HG03432 (cell line): ENCODE measurements around the gene ENPP7.

Experiments
- ATAC-seq: cut with Tn5 transposase; IDR thresholded peaks from one replicate; pipeline ENCODE4 v1.9.1; 2021; ENCODE audit warnings: mild to moderate bottlenecking, moderate library complexity; ENCODE audit not compliant: unreplicated experiment

Gene ENPP7

GRCh38 chr17:79730437-79730768, 340 bp upstream of the ENPP7 start:
- ATAC-seq, result no peak

DNA sequence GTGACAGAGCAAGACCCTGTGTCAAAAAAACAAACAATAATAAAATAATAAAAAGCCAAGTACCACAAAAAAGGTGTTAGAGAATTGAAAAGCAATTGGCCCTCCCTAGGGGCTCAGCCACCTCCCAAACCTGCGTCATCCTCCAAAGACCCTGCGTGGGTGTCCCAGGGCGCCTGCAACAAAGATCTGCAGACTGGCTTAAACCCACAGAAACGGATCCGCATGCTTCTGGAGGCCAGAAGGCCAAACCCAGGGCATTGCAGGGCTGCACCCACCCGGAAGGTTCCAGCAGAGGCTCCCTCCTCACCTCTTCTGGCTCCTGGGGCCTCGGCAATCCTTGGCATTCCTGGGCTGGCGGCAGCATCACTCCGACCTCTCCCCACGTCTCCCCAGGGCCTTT, 1.5 kb downstream of the ENPP7 start:
- ATAC-seq, result no peak

- ATAC-seq, result no peak
Observed at GRCh38 chr17:79732804-79733691, 2.3 kb downstream of the ENPP7 start.

DNA sequence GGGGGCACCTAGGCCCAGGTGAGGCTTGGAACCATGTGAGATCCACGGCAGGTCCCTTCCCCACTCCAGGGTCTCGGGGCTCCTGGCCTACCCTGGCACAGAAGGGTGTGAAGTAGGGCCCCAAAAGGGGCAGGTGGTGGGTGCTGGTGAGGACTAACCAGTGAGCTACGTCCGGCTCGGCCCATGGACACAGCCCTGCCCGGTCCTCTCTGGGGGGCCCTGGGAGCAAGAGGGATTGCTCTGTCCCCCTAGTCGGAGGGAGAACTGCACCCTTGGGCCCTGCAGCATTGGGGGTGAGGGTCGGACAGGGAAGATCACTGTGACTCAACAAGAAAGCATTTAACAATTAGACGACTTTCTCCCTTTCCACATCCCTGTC, 2.9 kb downstream of the ENPP7 start:
- ATAC-seq, result no peak

DNA sequence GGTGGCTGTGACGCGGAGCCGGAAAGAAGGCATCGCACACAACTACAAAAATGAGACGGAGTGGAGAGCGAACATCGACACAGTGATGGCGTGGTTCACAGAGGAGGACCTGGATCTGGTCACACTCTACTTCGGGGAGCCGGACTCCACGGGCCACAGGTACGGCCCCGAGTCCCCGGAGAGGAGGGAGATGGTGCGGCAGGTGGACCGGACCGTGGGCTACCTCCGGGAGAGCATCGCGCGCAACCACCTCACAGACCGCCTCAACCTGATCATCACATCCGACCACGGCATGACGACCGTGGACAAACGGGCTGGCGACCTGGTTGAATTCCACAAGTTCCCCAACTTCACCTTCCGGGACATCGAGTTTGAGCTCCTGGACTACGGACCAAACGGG, 4.4 kb downstream of the ENPP7 start:
- ATAC-seq, result no peak

DNA sequence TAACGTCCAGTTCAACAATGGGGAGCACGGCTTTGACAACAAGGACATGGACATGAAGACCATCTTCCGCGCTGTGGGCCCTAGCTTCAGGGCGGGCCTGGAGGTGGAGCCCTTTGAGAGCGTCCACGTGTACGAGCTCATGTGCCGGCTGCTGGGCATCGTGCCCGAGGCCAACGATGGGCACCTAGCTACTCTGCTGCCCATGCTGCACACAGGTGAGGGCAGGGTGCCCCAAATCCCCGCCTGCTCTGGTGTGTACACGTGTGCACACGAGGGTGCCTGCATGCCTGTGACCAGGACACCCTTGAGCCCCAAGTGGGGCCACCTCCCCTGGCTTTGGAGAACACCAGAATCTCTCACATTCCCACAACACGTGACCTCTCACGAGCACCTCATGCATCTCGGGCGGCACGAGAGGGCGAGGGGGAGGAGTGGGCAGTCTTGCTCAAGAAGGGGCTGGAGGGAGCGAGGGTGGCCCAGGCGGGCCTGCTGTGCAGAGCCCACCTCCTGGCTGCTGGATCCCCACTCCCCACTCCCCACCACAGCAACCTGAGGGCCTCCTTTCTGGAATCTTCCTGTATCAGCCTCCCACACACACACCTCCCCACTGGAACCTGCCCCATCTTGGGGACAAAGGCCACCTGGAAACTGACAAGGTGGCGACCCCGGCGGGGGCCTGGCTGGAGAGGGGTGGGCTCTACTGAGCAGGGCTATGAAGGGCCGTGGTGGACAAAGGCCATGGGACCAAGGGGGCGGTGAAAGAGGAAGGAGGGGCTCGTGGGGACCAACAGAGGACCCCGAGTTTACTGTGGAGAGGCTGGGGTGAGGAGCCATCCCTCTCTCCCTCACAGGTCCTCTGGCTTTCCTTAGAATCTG, 6.5 kb downstream of the ENPP7 start:
- no peak for ATAC-seq

GRCh38 chr17:79737922-79738578, 7.3 kb downstream of the ENPP7 start:
- no peak for ATAC-seq

GRCh38 chr17:79738643-79739042, 7.9 kb downstream of the ENPP7 start:
- no peak for ATAC-seq

- ATAC-seq, result no peak
Observed at GRCh38 chr17:79739148-79740062, 8.7 kb downstream of the ENPP7 start.

- no peak for ATAC-seq
Observed at GRCh38 chr17:79740413-79740812, 9.7 kb downstream of the ENPP7 start.

- ATAC-seq, result no peak
Observed at GRCh38 chr17:79741401-79741750, 10.6 kb downstream of the ENPP7 start.

DNA sequence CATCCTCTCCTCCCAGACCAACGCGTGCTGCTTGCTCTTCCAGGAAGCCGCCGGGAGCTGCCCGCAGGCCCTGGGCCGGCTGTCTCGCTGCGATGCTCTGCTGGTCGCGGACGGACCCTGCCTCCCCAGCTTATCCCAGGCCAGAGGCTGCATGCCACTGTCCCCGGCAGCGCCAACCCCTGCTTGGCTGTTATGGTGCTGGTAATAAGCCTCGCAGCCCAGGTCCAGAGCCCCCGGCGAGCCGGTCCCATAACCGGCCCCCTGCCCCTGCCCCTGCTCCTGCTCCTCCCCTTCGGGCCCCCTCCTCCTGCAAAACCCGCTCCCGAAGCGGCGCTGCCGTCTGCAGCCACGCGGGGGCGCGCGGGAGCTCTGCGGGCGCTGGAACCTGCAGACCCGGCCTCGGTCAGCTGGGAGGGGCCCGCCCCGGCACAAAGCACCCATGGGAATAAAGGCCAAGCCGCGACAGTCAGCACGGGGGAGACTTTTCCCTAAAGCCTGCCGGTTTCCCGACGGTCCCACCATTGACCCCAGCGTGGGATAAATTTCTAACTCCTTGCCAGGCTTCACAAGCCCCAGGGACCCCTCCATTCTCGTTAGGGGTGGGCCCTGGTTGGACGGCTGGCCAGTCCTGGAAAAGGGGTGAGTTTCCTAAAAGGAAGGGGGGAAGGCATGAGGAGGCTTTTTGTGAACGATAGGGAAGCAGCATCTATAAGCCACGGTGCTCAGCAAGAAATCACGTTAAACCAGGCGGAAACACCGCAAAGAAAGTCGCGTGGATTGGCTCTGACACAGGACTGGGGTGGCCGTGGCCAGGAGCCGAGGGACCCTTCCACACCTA, 11.2 kb downstream of the ENPP7 start:
- ATAC-seq, result no peak

- ATAC-seq, result no peak
Observed at GRCh38 chr17:79742589-79742918, 11.8 kb downstream of the ENPP7 start.

DNA sequence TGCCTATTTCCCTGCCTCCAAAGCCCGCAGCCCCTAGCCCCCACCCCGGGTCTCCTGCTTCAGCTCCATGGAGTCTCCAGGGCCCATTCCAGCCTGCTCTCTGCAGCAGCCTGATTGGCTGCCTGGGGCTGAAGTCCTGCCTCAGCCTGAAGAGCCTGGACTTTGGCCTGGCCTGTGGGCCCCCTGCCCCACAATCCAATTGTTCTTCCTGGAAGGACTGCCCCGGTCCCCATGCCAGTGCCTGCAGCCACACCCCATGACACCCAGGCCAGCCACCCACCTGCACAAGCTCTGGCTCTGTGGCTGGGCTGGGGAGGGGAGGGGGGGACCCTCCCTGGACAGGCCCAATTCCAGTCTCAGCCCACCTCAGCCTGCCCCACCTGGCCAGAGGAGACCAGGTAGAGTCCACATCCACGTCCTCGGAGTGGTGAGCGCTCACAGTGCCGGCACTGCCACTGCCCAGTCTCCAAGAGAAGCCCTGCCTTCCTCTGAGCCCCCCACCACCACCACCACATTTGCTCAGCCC, 12.3 kb downstream of the ENPP7 start:
- no peak for ATAC-seq

DNA sequence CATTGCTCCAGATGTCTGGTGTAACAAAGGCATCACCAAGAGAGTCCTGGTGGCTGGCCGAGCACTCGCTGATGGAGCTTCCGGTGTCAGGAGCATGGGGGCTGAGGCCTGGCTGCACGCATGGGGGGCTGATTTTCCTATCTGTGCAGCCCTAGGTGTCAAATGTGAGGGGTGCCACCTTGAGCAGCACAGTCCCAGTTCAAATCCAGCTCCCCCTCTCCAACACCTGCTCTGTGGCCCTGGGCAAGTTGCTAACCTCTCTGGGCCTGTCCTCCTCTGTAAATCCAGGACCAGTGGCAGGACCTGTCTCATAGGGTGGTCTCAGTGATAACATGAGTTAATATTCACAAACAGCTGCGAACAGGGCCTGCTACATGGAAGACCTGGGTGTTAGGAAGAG, 12.9 kb downstream of the ENPP7 start:
- no peak for ATAC-seq

DNA sequence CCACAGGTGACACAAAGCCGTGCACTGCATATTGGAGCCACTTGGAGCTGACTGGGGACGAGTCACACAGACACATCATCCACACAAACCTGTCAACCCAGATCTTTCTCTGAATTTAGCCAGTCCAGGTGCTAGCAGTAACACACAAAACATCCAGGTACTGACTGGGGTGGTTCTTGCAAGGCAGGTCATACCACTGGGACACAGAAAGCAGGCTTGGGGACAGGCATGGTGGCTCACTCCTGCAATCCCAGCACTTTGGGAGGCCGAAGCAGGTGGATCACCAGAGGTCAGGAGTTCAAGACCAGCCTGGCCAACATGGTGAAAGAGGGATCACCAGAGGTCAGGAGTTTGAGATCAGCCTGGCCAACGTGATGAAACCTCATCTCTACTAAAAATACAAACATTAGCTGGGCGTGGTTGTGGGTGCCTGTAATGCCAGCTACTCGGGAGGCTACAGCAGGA, 14.9 kb downstream of the ENPP7 start:
- ATAC-seq, result no peak

DNA sequence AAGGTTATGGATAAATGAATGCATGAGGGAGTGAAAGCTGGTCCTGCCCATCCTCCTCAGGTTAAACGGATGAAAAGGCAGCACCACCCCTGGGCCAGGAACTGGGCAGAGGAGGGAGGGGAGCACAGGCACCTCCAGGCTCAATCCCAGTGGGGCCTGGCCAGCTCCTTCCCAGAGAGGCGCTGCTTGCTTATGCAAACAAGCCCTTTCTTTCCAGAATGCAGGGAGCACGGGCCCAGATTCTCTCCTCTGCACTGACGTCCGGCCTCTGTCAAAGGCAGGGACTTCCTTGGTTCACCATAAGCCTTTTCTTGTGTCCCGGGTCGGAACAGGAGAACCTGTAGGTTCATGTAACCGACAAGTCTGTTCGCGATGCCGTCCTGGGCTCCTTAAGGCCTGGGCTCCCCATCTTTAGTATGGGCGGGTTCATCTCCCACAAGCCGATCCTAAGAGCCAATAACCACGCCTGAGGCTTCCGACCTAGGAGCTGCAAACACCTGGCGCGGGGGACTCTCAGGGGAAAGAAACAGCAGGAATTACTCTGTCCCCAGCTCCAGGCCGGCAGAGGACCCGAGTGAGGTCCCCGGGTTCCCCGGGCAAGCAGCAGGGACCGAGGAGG, 16.3 kb downstream of the ENPP7 start:
- ATAC-seq, result no peak

- no peak for ATAC-seq
Observed at GRCh38 chr17:79747508-79748294, 17.0 kb downstream of the ENPP7 start.
